Midbrain (tissue), 1 donor: Measurements from ENCODE around the gene SRPX2.

Source experiments
- DNase-seq: peaks from one replicate; lab custom pipeline; 2025; lab: John Stamatoyannopoulos, UW

SRPX2 gene

DNA sequence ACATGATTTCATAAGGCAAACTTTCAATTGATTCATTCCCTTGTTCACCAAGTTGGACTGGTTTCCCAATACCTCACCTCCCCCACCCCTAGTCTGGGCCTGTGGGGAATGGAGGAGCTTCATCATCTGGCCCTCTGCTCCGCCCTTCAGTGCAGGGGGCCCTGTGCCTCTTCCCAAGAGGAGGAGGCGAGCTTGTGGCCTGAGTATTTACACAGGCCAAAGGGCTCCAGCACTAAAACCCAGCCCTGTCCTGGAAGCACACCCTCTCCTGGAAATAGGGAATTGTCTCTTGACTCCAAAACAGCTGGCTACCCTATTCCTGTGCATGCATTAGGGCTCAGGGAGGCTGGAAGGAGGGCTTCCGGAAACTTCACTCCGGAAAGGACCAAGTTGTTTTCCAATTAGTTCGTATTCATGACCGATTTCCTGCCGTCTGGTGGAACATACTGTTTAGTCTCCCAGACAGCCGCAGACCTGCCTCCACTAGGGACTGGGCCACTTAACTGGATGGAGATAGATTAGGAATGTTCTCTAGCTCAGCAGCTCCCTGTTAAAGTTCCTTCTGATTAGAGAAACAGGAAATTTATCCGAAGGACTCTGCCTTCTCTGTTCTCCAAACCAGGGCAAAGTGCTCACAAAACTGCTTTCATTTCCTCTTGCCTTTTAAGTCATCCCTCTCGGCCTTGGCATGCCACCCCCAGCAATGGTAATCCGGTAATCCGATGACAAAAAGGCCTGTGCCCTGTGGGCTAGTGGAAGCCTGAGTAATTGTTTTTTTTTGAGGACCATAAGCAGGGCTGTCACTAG, 5.8 kb downstream of the SRPX2 start:
- no peak for DNase-seq

- no peak for DNase-seq
Observed at GRCh38 chrX:100650841-100651240, 6.8 kb downstream of the SRPX2 start.

GRCh38 chrX:100652266-100652665, 8.3 kb downstream of the SRPX2 start:
- no peak for DNase-seq

DNA sequence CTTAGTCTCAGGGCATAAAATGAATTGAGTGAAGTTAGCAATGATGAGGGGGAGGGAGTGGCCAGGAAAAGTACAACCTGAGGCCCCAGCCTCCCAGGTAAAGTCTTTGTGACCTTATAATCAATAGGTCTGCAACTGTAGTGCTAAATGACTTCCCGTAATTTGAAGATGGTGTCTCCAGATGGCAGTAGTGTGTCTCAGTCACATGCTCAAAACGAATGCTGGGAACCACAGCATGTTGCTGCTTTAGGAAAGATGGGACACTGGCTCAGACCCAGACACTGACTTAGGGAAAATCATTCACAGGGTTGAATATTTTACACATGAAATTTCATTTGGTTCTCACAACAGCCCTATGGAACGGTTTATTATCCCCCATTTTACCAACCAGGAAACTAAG, 10.3 kb downstream of the SRPX2 start:
- no peak for DNase-seq

DNA sequence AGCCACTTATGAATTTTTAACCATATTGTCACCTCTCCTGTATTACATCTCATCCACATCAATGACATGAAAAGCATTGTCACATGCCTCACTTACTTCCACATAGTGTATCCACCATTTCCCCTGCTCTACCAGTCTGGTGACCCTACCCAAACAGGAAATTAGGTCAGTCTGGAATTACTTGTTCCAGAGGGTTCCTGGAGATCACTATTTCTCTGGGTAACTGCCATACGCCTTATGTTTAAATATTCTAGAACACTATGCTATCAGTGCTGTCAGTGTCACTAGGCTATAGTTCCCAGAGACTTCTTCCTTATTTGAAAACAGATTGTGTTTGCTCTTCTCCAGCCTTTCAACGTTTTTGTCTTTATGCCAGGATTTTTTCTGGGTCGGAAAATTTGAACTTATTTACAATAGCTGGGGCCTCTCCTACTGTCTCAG, 15.0 kb downstream of the SRPX2 start:
- DNase-seq = no peak

GRCh38 chrX:100659431-100660137, 15.6 kb downstream of the SRPX2 start:
- DNase-seq = no peak

DNA sequence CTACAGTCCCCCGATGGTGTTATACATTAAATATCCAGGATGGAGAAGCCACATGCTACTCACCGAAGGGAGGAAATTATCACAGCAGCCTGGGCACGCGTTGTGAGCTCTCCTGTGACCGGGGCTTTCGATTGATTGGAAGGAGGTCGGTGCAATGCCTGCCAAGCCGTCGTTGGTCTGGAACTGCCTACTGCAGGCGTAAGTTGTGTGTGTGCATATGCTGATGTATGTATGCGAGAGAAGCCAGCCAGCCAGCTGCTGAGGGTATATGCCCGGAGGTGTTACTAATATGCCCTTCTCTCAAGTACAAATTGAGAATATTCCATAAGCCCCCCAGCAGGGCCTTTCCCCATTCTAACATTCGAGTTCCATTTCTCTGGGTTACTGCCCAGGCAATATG, 18.2 kb downstream of the SRPX2 start:
- no peak for DNase-seq

GRCh38 chrX:100662796-100663195, 18.8 kb downstream of the SRPX2 start:
- DNase-seq = no peak

GRCh38 chrX:100663642-100664041, 19.6 kb downstream of the SRPX2 start:
- DNase-seq = no peak

DNA sequence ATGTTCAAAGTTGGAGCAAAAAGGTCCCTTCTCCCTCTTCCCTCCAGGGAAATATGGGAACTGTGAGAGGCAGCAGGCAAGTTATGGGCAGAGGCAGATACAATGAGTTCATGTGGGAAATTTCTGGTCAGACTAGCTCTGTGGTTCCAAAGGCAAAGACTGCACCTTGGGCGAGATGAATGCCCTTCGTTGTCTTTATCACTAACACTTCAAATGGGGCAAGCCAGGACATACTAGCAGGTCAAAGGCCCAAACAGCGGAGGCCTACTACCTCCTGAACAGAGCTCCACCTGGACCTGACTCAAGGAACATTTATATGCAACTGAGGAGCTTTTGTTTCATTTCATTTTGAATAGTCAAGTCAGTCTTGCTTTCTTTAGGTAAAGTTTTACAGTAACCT, 29.0 kb downstream of the SRPX2 start:
- no peak for DNase-seq

DNA sequence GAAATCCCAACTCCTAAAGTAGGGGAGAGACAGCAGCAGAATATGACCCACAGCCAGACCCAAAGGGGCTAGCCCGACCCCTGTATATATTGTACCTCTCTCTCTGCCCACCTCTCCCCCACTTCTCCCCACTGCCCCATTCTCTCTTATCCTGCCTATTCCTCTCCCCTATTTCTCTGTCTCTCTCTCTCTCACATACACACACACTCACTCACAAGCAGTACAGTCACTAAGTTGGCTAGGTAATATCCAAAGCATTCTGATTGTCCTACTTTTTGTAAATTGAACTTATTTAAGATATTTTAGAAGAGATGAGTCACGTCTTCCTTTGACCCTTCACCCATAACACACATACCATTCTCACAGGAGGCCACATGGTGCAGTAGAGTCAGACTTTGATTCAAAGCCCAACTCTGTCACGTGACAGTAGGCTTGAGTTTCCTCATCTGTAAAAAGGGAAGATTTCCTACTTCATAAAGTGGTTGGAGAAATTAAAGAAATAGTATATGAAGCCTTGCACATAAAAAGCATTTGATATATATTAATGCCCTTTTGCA, 29.5 kb downstream of the SRPX2 start:
- DNase-seq = no peak

DNA sequence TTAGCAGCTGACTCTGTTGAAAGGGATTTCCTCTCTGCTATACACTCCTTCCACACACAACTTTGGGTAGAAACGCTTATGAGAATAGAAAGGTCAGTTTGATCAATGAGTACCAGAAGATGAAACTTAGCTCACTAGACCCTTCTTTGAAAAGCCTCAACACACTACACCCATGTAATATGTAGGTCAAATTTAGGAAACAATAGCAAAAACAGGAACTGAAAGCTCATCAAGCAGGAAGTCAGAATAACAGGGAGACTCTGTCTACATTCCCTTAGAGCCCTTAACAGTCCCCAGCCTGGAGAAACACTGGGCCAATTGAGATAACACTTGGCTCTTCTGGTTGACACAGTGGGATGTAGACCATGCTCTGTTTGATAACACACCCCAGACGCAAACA, 30.7 kb downstream of the SRPX2 start:
- no peak for DNase-seq

- no peak for DNase-seq
Observed at GRCh38 chrX:100677611-100678181, 33.7 kb downstream of the SRPX2 start.

DNA sequence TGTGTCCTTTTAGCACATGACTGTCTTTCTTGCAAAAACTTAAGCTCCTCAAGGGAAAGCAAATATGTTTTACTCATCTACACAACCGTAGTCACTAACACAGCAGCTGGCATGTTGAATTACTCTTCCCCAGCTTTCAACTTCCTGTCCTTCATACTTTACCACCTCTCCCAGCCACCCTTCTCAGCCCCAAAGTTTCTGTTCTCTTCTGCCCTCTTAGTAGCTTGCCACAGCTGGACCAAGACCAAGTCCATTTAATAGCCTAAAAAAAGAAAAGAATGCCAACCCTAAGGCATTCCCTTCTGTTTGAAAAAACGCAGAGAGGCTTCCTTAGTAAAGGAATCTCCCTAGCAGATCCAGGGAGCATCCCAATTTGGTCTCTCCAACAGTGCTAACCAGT, 36.8 kb downstream of the SRPX2 start:
- DNase-seq = no peak

GRCh38 chrX:100681599-100681998, 37.6 kb downstream of the SRPX2 start:
- DNase-seq = no peak

GRCh38 chrX:100682939-100683338, 38.9 kb downstream of the SRPX2 start:
- DNase-seq = no peak

GRCh38 chrX:100685284-100685996, 41.4 kb downstream of the SRPX2 start:
- peak; percentile 69 for DNase-seq

- DNase-seq = no peak
Observed at GRCh38 chrX:100685997-100686305, 42.0 kb downstream of the SRPX2 start.

DNA sequence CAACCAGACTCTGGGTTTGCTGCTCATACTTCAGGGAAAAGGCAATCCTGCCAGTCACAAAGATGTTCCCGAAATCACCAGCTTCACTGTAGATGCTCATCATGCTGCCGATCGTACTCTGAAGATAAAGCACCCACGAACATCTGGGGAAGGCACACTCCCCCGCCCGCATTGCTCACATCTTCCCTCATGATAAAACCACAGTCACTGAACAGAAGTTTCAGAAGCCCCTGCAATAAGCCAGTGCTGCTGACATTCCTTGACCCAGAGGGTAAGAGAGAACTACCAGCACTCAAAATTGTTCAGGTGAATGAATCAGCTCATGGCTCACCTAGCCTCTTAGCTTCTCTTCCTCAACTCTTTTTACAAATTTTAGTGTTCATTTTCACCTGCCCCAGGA, 43.1 kb downstream of the SRPX2 start:
- no peak for DNase-seq

DNA sequence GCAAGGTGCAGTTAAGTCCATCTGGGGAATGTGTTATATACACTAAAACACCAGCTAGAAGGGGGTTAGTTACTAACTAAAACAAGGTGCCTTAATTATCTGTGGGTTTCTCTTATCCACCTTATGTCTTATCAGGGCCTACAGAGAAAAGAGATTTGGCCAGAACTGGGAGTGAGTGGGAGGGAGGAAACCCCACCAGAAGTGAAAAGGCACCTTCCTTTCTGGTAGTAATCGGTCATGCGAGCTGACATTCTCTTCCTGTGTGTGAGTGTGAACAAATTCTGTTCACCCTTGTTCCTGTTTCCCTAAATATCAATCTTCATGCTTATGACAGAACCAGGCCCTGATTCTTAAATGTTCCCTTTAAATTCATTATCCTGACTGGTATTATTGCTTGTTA, 43.5 kb downstream of the SRPX2 start:
- DNase-seq = no peak

DNA sequence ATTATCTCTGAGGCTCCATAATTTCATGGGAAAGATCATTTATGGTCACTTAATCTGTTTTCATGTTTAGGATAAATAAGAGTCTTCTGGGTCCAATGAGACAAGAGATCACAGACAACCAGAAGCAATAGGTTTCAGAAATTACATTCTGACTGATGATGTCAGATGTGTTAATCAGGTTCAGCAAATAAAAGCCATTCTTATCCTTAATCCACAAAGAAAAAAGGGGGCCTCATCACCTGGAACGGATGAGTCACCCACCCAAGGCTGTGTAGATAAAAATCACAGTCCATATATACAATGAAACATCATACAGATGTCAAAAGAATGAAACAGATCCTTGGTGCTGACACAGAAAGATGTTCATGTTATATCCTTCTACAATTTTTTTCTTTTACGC, 51.3 kb downstream of the SRPX2 start:
- DNase-seq = no peak

DNA sequence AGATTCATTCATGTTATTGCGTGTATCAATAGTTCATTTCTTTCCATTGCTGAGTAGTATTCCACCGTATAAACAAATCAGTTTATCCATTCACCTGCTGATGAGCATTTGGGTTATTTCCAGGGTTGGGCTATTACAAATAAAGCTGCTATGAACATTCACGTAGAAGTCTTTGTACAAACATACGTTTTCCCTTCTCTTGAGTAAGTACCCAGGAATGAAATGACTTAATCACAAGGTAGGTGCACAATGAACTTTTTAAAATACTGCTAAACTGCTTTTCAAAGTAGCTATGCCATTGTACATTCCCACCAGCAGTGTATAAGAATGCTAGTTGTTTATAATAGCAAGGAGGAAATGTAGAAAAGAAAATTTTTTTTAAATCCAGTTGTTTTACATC, 52.0 kb downstream of the SRPX2 start:
- no peak for DNase-seq
